HCT116 (cell line): Measurements from ENCODE around the gene FHIT. TPM values are rescaled to one million over a fixed set of nuclear protein-coding genes. Genes with fewer than 3 reads are reported as not detected.

Experiments used
- ATAC-seq: fragments of 200-7000 bp; cut with Tn5 transposase; 2 replicates; pipeline ENCODE4 v1.9.1; 2020; ENCODE audit warnings: mild to moderate bottlenecking, moderate library complexity
- BruUV-seq: library from RNA; stranded (reverse); fragments of 400-500 nt; replicated peaks from 2 replicates; lab custom pipeline; 2021; lab: Mats Ljungman, UMichigan
- CTCF ChIA-PET: fragments of 300-600 bp; sonication (Branson Sonifier 250); formaldehyde crosslinking; loops from one replicate; lab custom pipeline; 2021; ENCODE audit warnings: antibody characterized with exemption; lab: Charles Lee
- POLR2A ChIA-PET: fragments of 300-600, 350-600 bp; sonication (Branson Sonifier 250); formaldehyde crosslinking; loops from one replicate; lab custom pipeline; 2021; ENCODE audit warnings: antibody characterized with exemption; lab: Charles Lee
- RAD21 ChIA-PET, 2 experiments: fragments of 300-600 bp; sonication (Branson Sonifier 250); formaldehyde crosslinking; loops; one replicate each; lab custom pipeline; 2023; ENCODE audit warnings: low total read pairs in 2 of 2; ENCODE audit not compliant: uncharacterized antibody in 2 of 2, unreplicated experiment in 2 of 2, low non-redundant PET in 1 of 2; lab: Charles Lee
- DNase-seq: peaks from one replicate; pipeline ENCODE4 v3.0.0-alpha.2; 2010; ENCODE audit warnings: low read depth, low spot score
- H2AFZ ChIP-seq: fragments of 200-600 bp; shearing (Covaris generic), sonication (generic); 2 replicates; pipeline ENCODE4 v1.6.1; 2017; ENCODE audit warnings: low read depth, mixed run types, mixed read lengths, antibody characterized with exemption, low read length; ENCODE audit not compliant: poor library complexity, severe bottlenecking
- H3K27ac ChIP-seq: 2 replicates; pipeline ENCODE4 v1.5.1; 2012; ENCODE audit warnings: low read depth, low read length
- H3K27me3 ChIP-seq: fragments of 200-600 bp; sonication (generic); 2 replicates; pipeline ENCODE4 v1.6.1; 2016; ENCODE audit warnings: mixed run types, low read length, mixed read lengths; ENCODE audit not compliant: insufficient read depth
- H3K36me3 ChIP-seq, 2 experiments: fragments of 200-500 bp in 1 of 2; fragments of 200-600 bp in 1 of 2; sonication (Bioruptor generic) in 1 of 2; sonication (generic) in 1 of 2; 2 replicates each; pipeline versions ENCODE4 v1.5.1 to v1.6.1; 2014 to 2016; ENCODE audit warnings: low read length in 2 of 2, inconsistent platforms in 1 of 2, mixed read lengths in 1 of 2, mixed run types in 1 of 2; ENCODE audit not compliant: insufficient read depth in 2 of 2, control insufficient read depth in 1 of 2
- H3K4me1 ChIP-seq, 2 experiments: fragments of 200-600 bp in 1 of 2; sonication (generic) in 1 of 2; 2 replicates each; pipeline versions ENCODE4 v1.5.1 to v1.6.1; 2012 to 2017; ENCODE audit warnings: low read length in 2 of 2, inconsistent platforms in 1 of 2, mild to moderate bottlenecking in 1 of 2, mixed read lengths in 1 of 2, mixed run types in 1 of 2, moderate library complexity in 1 of 2; ENCODE audit not compliant: insufficient read depth in 2 of 2, control insufficient read depth in 1 of 2
- H3K4me2 ChIP-seq: fragments of 200-600 bp; sonication (generic); 2 replicates; pipeline ENCODE4 v1.6.1; 2017; ENCODE audit warnings: mixed run types, low read length, mixed read lengths
- H3K4me3 ChIP-seq, 2 experiments: fragments of 200-600 bp in 1 of 2; sonication (generic) in 1 of 2; replicated peaks in 1 of 2; 2 replicates each; pipeline ENCODE4 v1.5.1; 2011 to 2016; ENCODE audit warnings: low read length in 2 of 2, control low read depth in 1 of 2, low read depth in 1 of 2, mild to moderate bottlenecking in 1 of 2, mixed read lengths in 1 of 2, mixed run types in 1 of 2
- H3K79me2 ChIP-seq: fragments of 200-600 bp; sonication (generic); 2 replicates; pipeline ENCODE4 v1.6.1; 2017; ENCODE audit warnings: mild to moderate bottlenecking, mixed run types, low read length, moderate library complexity, mixed read lengths; ENCODE audit not compliant: insufficient read depth
- H3K9ac ChIP-seq: fragments of 200-600 bp; sonication (generic); 2 replicates; pipeline ENCODE4 v1.6.1; 2016; ENCODE audit warnings: low read length, mixed read lengths
- H3K9me2 ChIP-seq: fragments of 200-600 bp; sonication (generic), shearing (Covaris generic); 2 replicates; pipeline ENCODE4 v1.6.1; 2017; ENCODE audit warnings: mixed run types, mild to moderate bottlenecking, moderate library complexity; ENCODE audit not compliant: insufficient read depth
- H3K9me3 ChIP-seq, 2 experiments: fragments of 200-500 bp in 1 of 2; fragments of 200-600 bp in 1 of 2; sonication (Bioruptor generic) in 1 of 2; sonication (generic) in 1 of 2; 2 replicates each; pipeline ENCODE4 v1.6.1; 2014 to 2017; ENCODE audit warnings: low read length in 2 of 2, mixed read lengths in 2 of 2, inconsistent platforms in 1 of 2, low read depth in 1 of 2, mild to moderate bottlenecking in 1 of 2, mixed run types in 1 of 2, moderate library complexity in 1 of 2; ENCODE audit not compliant: control insufficient read depth in 1 of 2, insufficient read depth in 1 of 2
- H4K20me1 ChIP-seq: fragments of 200-600 bp; sonication (generic), shearing (Covaris generic); 2 replicates; pipeline ENCODE4 v1.6.1; 2017; ENCODE audit warnings: mixed run types, mild to moderate bottlenecking, moderate library complexity; ENCODE audit not compliant: insufficient read depth
- CEBPB ChIP-seq: IDR thresholded peaks from 2 replicates; pipeline ENCODE4 v1.6.1; 2012; ENCODE audit warnings: low read depth
- EGR1 ChIP-seq: IDR thresholded peaks from 2 replicates; pipeline ENCODE4 v1.6.1; 2012; ENCODE audit warnings: low read depth
- POLR2AphosphoS5 ChIP-seq: IDR thresholded peaks from 2 replicates; pipeline ENCODE4 v1.6.1; 2011; ENCODE audit warnings: mild to moderate bottlenecking, low read depth, low read length, moderate library complexity
- RAD21 ChIP-seq: IDR thresholded peaks from 2 replicates; pipeline ENCODE4 v1.6.1; 2012; ENCODE audit warnings: low read depth, mild to moderate bottlenecking
- SIN3A ChIP-seq: IDR thresholded peaks from 2 replicates; pipeline ENCODE4 v1.6.1; 2012; ENCODE audit warnings: low read depth
- SP1 ChIP-seq: IDR thresholded peaks from 2 replicates; pipeline ENCODE4 v1.6.1; 2012; ENCODE audit warnings: low read depth
- YY1 ChIP-seq: IDR thresholded peaks from 2 replicates; pipeline ENCODE4 v1.6.1; 2011; ENCODE audit warnings: low read length, low read depth, moderate library complexity, mild to moderate bottlenecking; ENCODE audit not compliant: insufficient replicate concordance; ENCODE audit errors: extremely low read depth
- ZNF274 ChIP-seq: fragments of 200-500 bp; sonication (Bioruptor generic); IDR thresholded peaks from 2 replicates; pipeline ENCODE4 v1.6.1; 2014; ENCODE audit warnings: mild to moderate bottlenecking, low read depth, low read length, inconsistent platforms
- intact Hi-C: fragments of 100-400 bp; cut with micrococcal nuclease; formaldehyde crosslinking; loops from 2 replicates; pipeline ENCODE4 v1.10.0; 2022
- total RNA-seq: library from RNA; stranded (reverse); gene quantifications from one replicate; pipeline ENCODE4 v1.2.1, GENCODE V29; 2021; ENCODE audit not compliant: unreplicated experiment
- TF ChIP-seq, protein P1 (sequence below): IDR thresholded peaks from 2 replicates; pipeline ENCODE4 v1.6.1; 2012
- TF ChIP-seq, protein P2 (sequence below), 3 experiments: fragments of 200-600 bp in 1 of 3; sonication (generic) in 1 of 3; IDR thresholded peaks in 2 of 3; conservative IDR thresholded peaks in 1 of 3; 2 replicates each; pipeline ENCODE4 v1.5.1; 2012 to 2017; ENCODE audit warnings: low read depth in 2 of 3, low read length in 2 of 3, antibody characterized with exemption in 1 of 3, borderline replicate concordance in 1 of 3, control low read depth in 1 of 3, mild to moderate bottlenecking in 1 of 3, mixed read lengths in 1 of 3, mixed run types in 1 of 3, moderate library complexity in 1 of 3; ENCODE audit not compliant: insufficient read depth in 1 of 3

FHIT gene
- total RNA-seq, 1 experiment from 2014 or later = 20.1 TPM

- no peaks in the 10 kb centered on the region for H3K4me1 ChIP-seq
- H2AFZ ChIP-seq = no peak overlapping the region
- no peak for DNase-seq
- H3K27me3 ChIP-seq = no peaks in the 10 kb centered on the region
- H3K9ac ChIP-seq = no peak overlapping the region
- no TSS peak for BruUV-seq
- no peak overlapping the region for H3K4me2 ChIP-seq
- TF ChIP-seq EGR1 (no peak), RAD21 (no peak), YY1 (no peak), CEBPB (no peak), POLR2AphosphoS5 (no peak), SIN3A (no peak), SP1 (no peak), ZNF274 (no peak)
- TF ChIP-seq, protein P1, sequence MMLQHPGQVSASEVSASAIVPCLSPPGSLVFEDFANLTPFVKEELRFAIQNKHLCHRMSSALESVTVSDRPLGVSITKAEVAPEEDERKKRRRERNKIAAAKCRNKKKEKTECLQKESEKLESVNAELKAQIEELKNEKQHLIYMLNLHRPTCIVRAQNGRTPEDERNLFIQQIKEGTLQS = no peak
- TF ChIP-seq, protein P2, sequence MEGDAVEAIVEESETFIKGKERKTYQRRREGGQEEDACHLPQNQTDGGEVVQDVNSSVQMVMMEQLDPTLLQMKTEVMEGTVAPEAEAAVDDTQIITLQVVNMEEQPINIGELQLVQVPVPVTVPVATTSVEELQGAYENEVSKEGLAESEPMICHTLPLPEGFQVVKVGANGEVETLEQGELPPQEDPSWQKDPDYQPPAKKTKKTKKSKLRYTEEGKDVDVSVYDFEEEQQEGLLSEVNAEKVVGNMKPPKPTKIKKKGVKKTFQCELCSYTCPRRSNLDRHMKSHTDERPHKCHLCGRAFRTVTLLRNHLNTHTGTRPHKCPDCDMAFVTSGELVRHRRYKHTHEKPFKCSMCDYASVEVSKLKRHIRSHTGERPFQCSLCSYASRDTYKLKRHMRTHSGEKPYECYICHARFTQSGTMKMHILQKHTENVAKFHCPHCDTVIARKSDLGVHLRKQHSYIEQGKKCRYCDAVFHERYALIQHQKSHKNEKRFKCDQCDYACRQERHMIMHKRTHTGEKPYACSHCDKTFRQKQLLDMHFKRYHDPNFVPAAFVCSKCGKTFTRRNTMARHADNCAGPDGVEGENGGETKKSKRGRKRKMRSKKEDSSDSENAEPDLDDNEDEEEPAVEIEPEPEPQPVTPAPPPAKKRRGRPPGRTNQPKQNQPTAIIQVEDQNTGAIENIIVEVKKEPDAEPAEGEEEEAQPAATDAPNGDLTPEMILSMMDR (IDR thresholded peaks at IDR 0.05 in 2 of 3, conservative IDR thresholded peaks at IDR 0.05 in 1 of 3; ENCODE audit: borderline replicate concordance in 1 of 3, insufficient read depth in 1 of 3, low read depth in 2 of 3, low read length in 2 of 3) = no peak
- TF ChIP-seq, all 23 proteins: peak for 0
- Histone ChIP-seq H3K9me3 (no peaks in the 10 kb centered on the region), H3K27ac (no peak overlapping the region), H3K79me2 (no peaks in the 10 kb centered on the region), H3K9me2 (no peaks in the 10 kb centered on the region), H4K20me1 (no peaks in the 10 kb centered on the region), H3K4me3 (no peak overlapping the region), H3K36me3 (no peaks in the 10 kb centered on the region)
- ATAC-seq = no peak
- intact Hi-C loops = no loop called here
- ChIA-PET CTCF (no interaction called here), RAD21 (no interaction called here), POLR2A (no interaction called here)
These were observed 628.9 kb downstream of the FHIT start for GRCh38 chr3:60622349-60622748.
